GM21576 (cell line): ENCODE measurements around the gene TMEM217.
"Not testable (repeated sequence)": the region's sequence is repeated elsewhere in the genome, so short reads cannot be mapped to it uniquely, and the experiment has no call there.

Source experiments
- ATAC-seq: cut with Tn5 transposase; IDR thresholded peaks from one replicate; pipeline ENCODE4 v1.9.1; 2021; ENCODE audit warnings: mild to moderate bottlenecking, moderate library complexity; ENCODE audit not compliant: unreplicated experiment

Gene TMEM217

GRCh38 chr6:37257634-37258404, at the start of gene TMEM217, which contains the start of gene TBC1D22B:
TMEM217 (minus strand) TSS chr6:37258144; CDS start chr6:37219030, 39,114 bp downstream.
TBC1D22B (plus strand) TSS chr6:37257772; CDS start chr6:37257918, 146 bp downstream.
- peak; percentile 97 for ATAC-seq

GRCh38 chr6:37307484-37307883, 49.5 kb upstream of the TMEM217 start:
- ATAC-seq, result not testable (repeated sequence)

- no peak for ATAC-seq
These were observed 48.8 kb upstream of the TMEM217 start for GRCh38 chr6:37306624-37307222.

GRCh38 chr6:37305841-37306425, 48.0 kb upstream of the TMEM217 start:
- no peak for ATAC-seq

GRCh38 chr6:37304766-37305165, 46.8 kb upstream of the TMEM217 start:
- no peak for ATAC-seq

- ATAC-seq, result no peak
These were observed 46.1 kb upstream of the TMEM217 start for GRCh38 chr6:37303891-37304503.

- no peak for ATAC-seq
These were observed 45.2 kb upstream of the TMEM217 start for GRCh38 chr6:37303091-37303660.

- ATAC-seq, result no peak
These were observed 44.2 kb upstream of the TMEM217 start for GRCh38 chr6:37302086-37302686.

GRCh38 chr6:37299990-37300389, 42.0 kb upstream of the TMEM217 start:
- no peak for ATAC-seq

GRCh38 chr6:37298958-37299357, 41.0 kb upstream of the TMEM217 start:
- ATAC-seq, result no peak

- not testable (repeated sequence) for ATAC-seq
These were observed 39.7 kb upstream of the TMEM217 start for GRCh38 chr6:37297637-37298036.

- no peak for ATAC-seq
These were observed 35.5 kb upstream of the TMEM217 start for GRCh38 chr6:37293426-37293825.

- ATAC-seq, result no peak
These were observed 32.0 kb upstream of the TMEM217 start for GRCh38 chr6:37289931-37290330.

- no peak for ATAC-seq
These were observed 30.3 kb upstream of the TMEM217 start for GRCh38 chr6:37288247-37288646.

GRCh38 chr6:37287519-37288157, 29.7 kb upstream of the TMEM217 start:
- ATAC-seq, result no peak

GRCh38 chr6:37285861-37286311, 27.9 kb upstream of the TMEM217 start:
- ATAC-seq, result no peak

GRCh38 chr6:37284781-37285180, 26.8 kb upstream of the TMEM217 start:
- no peak for ATAC-seq

- ATAC-seq, result no peak
These were observed 25.8 kb upstream of the TMEM217 start for GRCh38 chr6:37283671-37284151.

- ATAC-seq, result no peak
These were observed 25.3 kb upstream of the TMEM217 start for GRCh38 chr6:37283268-37283667.

- no peak for ATAC-seq
These were observed 24.4 kb upstream of the TMEM217 start for GRCh38 chr6:37282371-37282770.
